GM21423 (cell line): ENCODE data around the gene PLXNA1.

Experiments
- ATAC-seq: cut with Tn5 transposase; IDR thresholded peaks from one replicate; pipeline ENCODE4 v1.9.1; 2021; ENCODE audit warnings: mild to moderate bottlenecking, moderate library complexity; ENCODE audit not compliant: unreplicated experiment

Gene PLXNA1

DNA sequence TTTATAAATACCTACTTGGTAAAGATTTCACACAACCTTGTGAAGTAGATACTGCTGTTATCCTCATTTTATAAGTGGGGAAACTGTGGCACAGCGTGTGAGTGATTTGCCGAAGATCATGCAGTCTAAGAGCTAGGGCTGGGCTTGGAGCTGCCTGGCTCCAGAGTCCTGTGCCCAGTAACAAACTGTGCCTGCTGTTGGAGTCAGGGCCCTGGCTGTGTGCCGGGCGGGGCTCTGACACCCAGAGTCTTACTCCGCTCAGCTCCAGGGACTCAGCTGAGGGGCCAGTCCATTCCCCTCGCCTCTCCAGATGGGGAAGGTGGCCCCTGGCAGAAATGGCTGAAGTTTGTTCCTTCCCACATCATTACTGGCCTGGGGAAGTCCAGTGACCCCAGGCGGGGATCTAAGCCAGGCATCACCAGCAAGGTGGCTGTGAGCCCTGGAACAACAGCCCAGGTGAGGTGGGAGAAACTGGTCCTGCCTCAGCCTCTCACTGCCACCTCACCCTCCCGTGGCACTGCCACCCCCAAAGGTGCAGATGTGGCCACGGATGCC, 17.3 kb upstream of the PLXNA1 start:
- ATAC-seq: no peak

DNA sequence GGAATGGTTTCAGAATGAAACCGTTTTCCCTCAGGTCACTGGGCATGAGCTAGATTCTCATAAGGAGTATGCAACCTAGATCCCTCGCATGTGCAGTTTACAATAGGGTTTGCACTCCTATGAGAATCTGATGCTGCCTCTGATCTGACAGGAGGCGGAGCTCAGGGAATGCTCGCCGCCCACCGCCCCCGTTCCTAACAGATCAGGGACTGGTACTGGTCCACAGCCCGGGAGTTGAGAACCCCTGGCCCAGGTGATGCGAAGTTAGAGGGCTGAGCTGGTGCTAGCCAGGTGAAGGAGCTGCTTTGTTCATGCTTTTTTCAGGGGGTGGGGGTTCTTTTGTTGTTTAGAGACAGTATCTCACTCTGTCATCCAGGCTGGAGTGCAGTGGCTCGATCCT, 15.5 kb upstream of the PLXNA1 start:
- ATAC-seq: no peak

DNA sequence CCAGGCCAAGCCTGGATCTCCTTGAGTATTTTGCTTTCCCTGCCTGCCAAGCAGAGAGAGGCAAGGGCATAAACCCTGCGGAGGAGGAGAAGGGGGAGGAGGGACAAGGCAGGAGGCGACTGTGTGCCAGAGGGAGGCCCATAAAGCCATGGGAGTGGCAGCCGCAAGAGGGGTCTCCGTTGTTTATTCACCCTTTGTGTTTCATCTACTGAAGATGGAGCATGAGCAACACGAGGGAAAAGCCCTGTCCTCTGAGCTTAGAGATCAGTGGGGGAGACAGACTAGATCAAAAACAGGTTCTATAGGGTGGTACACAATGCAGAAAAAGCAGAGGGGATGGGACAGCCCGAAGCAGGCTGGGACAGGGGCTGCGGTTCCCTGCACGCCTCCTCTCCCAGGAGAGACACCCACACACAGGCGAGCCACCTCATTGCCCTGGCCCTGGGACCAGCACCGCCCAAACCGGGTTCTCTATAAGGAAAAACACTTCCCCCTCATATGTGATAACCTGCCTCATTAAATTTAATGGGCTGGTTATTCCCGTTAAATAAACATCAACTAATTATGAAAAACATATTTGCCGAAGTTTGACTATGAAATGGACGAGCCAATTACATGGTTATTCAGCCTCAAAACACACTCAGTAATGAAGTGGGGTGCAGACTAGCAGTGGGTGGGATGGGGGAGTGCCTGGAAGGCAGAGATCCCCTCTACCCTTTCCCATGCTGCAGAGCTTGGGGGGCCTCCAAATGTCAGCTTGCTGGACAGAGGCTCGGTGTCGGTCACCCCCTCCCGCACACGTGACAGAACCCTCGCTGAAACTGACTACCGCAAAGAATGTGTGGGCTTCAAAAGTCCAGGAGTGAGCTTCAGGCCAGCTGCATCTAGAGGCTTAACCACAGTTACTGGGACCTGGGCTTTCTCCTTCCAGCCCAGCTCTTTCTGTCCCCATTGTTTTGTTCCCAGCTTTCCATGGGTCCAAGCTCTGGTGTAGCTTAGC, 14.2 kb upstream of the PLXNA1 start:
- ATAC-seq: no peak

DNA sequence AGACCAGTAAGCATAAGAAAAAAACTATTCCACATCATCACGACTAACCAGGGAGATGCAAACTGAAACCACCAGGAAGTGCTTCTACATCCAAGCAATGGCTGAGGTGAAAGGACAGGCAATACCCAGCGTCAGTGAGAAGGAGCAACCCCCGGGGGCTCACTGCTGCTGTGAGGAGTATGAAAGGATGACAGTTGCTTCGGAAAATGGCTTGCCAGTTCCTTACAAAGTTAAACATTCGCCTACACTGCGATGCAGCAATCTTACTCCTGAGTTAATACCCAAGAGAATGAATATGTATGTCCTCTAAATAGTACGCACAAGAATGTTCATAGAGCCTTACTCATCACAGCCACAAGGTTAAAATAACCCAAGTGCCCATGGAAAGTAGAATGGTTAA, 13.3 kb upstream of the PLXNA1 start:
- ATAC-seq: no peak

DNA sequence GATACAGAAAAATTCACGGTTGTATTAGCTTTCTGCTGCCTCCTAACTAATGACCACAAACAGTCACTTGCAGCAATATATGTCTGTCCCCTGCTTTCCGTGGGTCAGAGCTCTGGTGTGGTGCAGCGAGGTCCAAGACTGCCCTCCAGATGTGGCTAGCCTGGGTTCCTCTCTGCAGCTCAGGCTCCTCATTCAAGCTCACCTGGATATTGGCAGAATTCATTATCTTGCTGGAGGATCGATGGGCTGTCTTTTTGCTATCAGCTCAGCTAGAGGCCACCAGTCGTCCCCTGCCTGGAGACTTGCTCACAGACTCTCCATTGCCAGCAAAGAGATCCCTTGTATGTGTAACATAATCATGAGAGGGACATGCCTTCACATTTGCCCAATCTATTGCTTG, 12.8 kb upstream of the PLXNA1 start:
- ATAC-seq: no peak

DNA sequence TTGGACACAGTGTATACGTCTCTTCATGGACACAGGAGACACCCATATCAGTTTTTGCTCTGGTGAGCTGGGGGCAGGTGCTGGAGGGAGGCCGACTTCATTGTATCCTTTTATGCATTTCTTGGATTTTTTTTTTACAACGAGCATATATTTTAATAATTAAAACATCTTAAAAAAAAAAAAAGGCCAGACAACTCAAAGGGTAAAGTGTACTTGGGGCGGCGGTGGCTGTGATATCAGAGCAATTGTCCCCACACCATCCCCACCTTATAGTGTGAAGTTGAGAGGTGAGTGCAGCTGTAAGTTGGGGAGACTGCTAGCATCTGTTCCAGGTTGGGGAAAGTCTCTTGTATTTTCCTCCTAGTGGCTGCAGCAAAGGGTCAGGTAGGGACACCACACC, 12.0 kb upstream of the PLXNA1 start:
- no peak for ATAC-seq

DNA sequence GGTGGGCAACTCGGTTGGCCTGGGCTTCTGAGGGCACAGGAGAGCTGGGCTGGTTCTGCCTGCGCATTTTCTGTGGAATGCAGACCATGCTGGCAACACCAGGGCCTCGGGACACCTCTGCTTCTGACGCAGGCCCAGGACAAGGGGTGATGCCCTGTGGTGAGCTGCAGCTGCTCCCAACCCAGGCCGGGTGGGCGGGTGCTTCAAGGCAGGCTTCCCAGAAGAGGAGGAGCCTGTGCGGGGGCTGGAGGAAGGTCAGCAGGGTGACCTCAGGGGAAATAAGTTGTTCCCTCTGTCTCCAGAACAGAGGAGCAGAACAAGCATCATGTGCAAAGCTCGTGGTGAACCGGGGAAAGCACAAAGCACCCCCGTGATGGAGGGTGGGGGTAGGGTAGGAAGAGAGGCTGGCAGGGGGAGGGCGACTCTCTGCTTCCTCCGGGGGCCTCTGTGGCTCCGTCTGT, 11.0 kb upstream of the PLXNA1 start:
- no peak for ATAC-seq

DNA sequence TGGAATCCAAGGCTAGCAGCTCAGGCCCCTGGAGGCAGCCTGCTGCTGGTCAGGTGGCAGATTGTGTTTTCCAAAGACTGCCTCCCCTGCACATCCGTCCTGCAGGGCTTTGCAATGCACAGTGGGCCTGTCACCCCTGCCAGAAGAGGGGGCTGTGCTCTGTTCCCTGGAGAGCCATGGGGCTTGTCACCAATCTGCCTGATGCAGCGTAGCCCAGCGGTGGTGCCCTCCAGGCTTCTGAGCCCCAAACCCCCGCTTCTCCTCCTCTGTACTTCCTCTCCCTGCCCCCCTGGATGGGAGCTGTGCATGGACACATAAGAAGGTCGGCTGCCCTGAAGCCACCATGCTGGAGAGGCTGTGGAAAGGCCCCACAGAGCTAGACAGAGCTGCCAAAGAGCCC, 10.0 kb upstream of the PLXNA1 start:
- no peak for ATAC-seq

DNA sequence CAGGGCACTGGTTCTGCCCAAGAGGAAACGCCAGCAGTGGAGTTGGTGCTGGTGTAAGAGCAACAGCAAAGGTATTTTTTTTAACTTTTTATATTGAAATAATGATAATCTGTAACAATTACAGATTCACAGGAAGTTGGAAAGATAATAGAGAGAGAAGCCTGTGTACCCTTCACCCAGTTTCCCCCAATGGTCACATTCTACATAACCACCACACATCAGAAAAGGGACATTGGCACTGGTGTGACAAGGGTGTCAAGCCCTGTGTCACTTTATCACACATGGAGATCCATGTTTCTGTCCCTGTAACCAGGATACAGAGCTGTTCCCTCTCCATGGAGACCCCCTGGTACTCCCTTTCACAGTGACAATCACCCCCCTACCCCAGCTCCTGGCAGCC, 9.1 kb upstream of the PLXNA1 start:
- ATAC-seq: no peak

DNA sequence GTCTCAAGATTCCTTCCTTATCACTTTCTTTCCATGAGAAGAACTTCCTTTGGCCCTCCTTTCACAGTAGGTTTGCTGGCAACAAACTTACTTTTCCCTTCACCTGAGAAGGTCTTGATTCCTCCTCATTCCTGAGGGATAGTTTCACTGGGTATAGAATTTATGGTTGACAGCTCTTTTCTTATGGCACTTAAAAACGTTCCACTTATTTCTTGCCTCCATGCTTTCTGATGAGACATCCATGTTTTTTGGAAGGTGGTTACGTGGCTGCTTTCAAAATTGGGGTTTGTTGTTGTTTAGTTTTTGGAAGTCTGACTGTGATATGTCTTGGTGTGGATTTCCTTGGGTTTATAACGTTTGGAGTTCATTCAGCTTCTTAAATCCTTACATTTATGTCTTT, 8.2 kb upstream of the PLXNA1 start:
- no peak for ATAC-seq

DNA sequence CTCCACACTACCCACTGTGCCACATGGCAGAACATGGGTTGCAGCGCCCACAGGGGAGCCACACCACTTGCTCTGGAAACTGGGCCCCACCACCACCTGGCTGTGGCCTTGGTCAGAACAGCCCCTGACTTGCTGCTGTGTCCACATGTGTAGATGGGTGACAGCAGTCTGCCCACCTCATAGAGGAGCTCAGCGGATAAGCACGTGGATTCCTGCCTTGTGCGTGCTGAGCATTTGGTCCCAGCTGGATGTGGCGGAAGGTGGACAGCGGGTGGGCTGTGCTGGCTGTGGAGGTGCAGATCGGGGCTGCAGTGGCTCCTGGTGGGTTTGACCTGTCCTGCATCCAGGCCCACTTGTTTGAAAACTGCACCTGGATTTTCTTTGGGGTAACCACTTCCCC, 6.0 kb upstream of the PLXNA1 start:
- ATAC-seq: no peak

DNA sequence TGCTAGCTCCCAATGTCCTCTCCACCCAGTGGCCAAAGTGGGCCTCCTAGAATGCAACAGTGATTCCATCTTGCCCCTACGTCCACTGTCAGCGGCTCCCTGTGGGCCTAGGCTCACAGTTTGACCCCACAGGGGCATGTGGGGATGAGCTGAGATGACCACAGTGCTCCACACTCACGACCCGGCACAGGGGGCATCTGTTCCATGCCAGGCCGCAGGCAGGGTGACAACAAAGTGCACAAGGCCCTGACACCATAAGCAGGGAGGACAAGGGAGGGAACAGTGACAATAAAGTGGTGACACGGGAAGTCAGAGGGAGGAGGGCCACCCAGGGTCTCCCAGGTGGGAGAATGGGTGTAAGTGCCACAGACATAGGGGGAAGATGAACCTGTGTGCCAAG, 5.1 kb upstream of the PLXNA1 start:
- ATAC-seq: no peak

DNA sequence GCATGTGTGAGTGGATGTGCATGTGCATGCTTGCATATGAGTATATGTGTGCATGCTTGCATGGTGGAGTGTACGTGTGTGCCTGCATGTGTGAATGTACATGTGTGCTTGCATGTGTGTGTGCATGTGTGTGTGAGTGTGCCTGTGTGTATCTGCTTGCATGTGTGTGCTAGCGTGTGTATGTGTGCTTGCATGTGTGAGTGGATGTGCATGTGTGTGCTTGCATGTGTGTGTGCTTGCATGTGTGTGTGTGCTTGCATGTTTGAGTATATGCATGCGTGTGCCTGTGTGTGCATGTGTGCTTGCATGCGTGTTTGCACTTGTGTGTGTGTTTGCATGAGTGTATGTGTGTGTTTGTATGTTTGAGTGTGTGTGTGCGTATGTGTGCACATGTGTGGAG, 4.6 kb upstream of the PLXNA1 start:
- no peak for ATAC-seq

DNA sequence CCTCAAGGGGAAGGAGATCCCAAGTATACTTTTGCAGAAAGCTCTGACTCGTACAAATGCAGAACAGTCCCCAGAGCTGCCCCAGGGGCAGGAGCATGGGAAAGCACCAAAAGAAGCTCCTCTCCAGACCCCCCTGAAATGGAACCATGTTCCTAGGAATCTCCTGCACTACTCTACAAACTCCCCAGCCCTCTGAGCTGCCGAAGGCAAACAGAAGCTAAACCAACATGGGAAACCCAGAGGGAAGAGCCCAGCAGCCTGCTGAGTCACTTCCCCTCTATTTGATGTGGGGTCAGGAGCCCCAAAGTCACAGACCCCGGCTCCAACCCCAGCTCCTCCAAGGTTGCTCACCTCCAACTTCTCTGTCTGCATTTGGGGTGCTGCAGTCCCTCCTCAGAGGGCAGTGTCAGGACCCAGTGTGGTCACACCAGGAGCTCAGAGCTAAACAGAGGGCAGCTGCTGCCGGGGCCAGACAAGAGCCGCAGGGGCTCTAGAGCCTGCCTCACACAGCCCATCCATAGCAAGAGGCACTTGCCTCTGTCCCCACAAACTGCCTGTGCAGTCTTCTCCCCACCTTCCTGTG, 3.8 kb upstream of the PLXNA1 start:
- ATAC-seq: no peak

DNA sequence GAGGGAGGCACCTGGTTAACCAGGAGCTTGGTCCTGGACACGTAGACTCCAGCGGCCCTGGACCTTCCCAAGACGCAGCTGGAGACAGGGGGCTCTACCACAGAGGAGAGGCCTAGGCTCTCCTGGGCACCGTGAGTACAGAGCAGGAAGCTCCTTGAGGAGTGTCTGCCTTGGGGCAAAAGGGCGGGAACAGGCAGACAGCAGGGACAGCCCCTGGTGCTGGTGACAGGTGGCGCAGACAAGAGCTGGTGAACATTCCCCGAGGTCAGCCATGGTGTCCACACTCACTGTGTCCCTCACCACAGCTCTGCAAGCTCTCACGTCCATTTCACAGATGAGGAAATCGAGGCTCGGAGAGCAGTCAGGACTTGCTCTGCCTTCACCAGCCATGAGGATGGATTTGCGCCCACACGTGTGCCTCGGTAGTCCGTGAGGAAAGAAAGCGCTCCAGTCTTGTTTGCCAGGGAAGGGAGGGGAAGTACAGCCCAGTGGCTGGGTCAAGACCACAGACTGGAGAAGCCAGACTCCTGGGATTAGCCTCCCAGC, 2.6 kb upstream of the PLXNA1 start:
- ATAC-seq: no peak

DNA sequence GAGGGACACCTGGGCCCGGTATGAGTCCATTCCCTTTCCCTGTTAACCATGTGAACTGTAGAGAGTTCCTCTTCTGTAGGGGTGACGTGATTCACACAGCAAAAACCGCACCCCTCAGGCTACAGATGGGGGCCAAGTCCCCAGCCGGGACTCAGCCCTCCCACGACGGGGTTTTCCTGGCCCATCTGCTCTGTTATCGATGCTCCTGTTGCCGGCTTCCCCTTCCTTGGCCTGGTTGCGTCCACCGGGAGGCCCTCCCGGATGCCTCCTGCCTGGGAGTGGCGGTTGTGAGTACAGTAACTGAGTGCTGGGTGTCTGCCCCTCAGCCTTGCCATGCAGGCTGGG, 817 bp upstream of the PLXNA1 start:
- peak; percentile 35 for ATAC-seq

DNA sequence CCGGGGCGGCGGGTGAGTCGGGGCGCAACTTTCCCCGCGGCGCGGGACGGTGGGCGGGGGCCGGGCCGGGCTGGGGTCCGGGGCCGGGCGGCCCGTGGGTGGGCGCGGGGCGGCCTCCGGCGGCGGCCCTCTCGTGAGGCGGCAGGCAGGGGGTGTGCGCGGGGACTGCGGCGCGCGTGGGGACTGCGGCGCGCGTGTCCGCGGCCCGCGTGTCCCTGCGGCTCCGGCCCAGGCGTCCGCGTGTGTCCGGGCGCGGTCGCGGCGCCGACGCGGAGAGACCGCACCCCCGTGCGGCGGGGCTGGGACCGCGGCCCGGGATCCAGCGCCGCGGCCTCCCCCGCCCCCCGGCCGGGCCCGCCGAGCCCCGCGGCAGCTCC, 349 bp downstream of the PLXNA1 start:
- ATAC-seq: no peak

DNA sequence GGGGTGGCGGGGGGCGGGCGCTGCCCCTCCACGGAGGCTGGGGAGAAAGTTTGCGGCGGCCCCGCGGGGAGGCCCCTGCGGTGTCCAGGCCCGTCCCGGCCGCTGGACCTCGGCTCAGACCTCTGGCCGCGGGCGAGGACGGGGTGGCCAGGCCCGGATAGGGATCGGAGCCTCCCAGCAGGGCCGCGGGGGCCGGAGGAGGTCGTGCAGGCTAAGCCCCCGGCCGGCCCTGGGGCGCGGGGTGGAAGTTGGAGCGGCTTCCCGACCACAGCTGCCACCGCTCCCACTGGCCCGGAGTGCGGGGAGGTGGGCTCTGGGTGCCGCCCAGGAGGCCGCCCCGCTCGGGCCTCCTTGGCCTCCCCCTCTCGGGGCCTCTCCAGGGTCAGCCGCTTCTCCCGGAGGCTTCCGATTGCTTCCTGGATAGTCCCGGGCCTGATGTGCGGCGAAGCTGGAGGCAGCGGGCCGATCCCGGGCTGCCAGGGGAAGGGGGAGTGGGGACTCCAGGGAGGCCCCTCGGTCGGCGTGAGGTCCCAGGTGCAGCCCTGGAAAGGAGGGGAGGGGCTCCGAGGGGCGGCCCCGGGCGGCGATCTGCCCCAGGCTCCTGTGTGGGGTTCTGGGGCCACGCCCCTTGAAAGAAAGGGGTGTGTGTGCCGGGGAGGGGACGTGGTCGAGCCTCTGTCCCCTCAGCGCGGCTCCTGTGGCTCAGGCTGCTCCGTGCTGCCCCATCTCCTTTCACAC, 907 bp downstream of the PLXNA1 start:
- no peak for ATAC-seq

DNA sequence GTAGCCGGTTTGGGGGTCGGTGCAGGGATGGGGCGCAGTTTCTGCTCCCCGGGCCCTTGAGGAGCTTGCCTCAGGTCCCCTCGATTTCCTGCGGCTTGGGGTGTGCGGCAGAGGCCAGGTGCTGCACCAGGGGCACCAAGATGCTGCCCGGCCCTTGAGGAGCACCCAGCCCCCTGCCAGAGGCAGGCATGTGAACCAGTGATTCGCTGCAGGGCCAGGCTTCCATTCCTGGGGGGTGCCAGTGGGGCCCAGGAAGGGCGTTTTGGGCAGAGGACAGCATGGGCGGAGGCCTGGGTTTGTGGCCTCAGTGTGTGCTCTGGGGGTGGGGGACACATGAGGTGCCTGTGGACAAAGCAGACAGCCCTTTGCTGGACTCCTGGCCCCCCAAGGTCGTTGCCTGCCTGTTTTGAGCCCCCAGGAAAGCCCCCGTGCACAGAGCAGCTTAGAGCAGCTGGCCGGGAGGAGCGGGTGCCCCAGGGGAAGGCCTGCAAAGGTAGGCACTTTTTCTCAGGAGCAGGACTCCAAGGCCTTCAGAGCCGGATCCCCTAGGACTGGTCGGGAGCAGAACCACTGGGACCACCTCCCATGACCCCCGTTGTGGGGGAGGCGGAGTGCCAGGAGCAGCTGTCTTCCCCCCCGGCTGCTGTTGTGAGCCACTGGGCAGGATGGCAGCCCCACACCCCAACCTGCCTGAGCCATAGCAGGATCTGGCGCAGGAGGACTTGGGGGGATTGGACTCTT, 1.6 kb downstream of the PLXNA1 start:
- ATAC-seq: no peak

DNA sequence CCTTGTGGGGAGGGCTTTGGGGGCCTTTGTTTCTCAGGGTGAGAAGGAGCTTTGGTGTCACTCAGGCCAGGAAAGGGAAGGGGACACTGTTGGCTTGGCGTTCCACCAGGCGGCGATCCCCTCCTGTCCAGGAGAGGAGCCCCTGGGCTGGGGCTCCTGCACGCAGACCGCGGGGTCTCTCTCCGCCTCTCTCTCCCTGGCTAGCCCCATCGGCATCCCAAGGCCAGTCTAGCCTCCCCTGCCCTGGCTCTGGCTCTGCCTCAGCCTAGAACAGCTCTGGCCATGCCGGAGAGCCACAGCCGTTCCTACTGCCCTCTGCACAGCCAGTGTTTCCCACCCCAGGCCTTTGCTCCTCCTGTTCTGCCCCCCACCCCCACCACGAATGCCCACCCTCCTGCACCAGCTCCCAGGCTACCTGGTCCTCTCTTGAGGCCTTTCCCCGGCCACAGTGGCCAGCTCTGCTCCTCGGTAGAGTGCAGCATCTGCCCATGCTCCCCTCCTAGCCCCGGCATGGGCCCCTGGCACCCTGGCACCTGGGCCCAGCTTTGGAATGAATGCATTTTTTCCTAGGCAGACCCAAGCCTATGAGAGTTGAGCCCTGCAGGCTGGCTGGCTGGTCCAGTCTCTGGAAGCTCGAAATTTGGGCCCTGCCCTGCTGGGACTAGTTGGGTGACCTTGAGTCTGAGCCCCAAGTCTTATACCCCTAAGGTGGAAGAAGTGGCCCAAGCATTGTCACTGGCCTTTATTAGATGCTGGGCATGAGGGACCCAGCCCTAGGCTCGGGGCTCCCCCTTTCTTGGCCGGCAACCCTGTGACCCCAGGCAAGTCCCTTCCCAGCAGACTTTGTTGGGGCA, 2.4 kb downstream of the PLXNA1 start:
- no peak for ATAC-seq
